GM21576 (cell line): ENCODE data around the gene ENTHD1.
"Not testable (repeated sequence)": the region's sequence is repeated elsewhere in the genome, so short reads cannot be mapped to it uniquely, and the experiment has no call there.

Experiments used
- ATAC-seq: cut with Tn5 transposase; IDR thresholded peaks from one replicate; pipeline ENCODE4 v1.9.1; 2021; ENCODE audit warnings: mild to moderate bottlenecking, moderate library complexity; ENCODE audit not compliant: unreplicated experiment

The ENTHD1 gene

DNA sequence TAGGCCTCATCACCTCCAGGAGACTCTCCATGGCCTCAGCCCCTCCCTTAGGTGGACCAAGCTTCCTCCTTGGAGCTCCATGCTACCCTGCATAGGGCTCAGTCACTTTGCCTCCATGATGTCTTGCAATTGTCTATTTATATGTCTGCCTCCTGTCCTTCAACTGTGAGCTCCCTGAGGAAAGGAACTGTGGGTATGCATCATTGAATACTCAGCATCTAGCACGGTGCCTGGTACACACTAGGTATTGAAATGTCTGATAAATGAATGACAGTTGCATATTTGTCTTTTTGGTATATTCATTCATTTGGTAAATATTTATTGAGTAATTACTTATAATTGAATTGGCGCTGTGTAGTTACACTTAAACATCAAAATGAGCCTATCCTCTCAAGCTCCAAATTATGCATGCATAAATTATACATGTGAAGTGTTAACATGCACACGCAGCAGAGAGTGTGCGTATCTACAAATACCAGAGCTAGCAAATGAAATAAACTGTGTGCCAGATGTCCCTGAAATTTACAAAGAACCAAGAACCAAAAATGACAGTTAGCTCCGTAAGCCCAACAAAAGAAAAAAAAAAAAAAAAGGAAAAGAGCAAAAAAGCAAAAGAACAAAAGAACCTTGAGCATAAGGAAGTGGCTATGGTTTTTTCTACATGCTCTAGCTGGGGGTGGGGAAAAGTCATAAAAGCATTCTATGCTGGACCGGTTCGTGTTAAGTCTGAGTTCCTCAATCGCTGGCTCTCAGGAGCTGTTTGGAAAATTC lies 32.5 kb upstream of the ENTHD1 start:
- no peak for ATAC-seq

DNA sequence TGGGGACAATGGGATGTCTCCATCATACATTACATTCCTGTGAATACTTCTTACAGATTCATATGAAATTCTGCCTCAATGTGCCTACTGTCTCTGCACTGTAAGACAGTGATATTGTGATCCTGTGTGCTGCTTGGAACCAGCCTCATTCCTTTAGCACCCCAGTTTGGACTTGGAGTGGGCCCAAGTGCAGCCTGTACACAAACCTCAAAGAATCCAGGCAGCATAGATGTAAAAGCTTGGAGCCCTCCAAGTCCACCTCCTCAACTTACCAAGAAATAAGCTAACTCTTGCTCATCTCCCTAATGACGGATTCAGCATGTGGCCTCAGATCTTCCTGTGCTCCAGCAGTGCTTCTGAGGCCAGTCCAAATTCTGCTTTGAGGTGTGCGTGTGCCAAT lies 31.7 kb upstream of the ENTHD1 start:
- no peak for ATAC-seq

DNA sequence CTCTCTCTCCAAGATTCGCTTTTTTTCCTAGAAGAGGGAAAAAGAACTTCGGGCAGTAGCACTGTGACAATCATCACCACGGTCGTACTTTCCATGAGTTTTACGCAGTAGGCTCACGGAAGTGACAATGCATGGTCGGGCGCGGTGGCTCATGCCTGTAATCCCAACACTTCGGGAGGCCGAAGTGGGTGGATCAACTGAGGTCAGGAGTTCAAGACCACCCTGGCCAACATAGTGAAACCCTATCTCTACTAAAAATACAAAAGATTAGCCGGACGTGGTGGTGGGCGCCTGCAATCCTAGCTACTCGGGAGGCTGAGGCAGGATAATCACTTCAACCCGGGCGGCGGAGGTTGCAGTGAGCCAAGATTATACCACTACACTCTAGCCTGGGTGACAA lies 30.7 kb upstream of the ENTHD1 start:
- no peak for ATAC-seq

DNA sequence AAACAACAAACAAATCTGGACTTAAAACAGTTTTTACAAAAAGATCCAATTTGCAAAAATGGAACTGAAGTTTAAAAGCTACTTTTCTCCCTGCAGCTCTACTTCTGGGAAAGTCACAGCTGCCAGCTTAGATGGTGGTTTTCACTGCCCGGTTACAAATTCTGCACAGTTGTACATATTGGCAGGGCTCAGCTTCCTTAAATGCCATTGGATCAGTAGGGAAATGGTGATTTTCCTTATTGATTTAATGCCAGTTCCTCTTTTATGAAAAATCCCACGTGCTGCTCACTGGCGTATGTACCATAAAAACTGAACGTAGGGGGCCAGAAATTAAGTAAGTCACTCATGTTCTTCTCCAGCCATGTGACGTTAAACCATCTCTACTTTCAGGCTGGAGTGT lies 30.1 kb upstream of the ENTHD1 start:
- ATAC-seq, result no peak

DNA sequence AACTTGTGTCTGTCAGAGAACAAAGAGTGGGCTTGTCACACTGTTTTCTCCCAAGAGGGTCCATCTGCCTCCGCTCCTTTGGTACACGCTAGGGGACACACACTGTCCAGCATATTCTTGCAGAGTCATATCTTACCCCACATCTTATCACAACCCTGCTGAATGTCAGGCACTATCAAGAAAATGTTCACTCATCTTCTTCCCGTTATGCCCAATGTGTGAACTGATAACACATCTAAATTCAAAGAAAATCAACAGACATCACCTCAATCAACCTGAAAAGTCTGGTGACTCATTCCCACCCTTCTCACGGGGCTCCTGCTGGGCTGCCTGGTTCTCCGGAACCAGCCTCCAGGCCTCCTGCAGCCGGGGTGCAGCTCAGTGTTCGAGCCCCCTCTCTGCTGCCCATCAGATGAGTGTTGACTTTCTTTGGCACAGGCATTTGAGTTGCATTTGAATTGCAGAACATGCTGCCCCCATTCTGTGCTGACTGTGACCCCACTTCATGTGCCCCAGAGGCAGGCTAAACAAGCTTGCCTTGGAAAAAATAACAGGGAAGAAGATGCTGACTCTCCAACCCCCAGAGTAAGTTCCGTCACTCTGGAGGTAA lies 26.7 kb upstream of the ENTHD1 start:
- no peak for ATAC-seq

DNA sequence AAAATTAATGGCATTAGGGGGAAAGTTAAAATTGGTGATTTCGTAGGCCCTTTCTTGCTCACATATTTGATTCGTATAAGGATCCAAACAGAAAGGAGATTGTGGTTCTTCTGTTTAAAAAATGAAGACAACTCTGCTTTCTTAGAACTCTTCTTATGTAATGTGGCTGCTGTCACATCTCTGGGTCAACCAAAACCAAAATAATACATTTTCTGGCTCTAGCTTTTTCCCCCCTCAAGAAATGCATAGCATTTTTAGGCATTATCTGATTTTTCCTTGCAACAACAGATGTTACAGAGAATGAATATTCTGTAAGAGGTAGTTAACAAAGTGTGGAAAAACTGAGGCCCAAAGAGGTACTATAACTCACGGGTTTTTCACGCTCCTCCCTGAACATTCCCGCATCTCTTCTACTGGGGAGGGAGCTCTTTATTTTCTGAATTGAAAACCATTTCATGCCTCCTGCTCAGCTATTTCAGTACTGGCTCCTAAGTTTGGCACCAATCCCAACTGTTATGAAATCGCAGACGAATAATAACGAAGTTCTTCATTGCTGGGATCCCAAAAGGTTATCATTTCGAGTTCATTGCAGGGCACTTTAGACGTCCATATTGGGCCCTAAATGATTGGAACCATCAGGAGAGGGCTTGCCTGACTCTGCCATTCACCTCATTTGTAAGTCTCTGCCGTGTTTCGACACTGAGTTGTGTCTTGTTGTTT lies 24.4 kb upstream of the ENTHD1 start:
- ATAC-seq, result no peak

DNA sequence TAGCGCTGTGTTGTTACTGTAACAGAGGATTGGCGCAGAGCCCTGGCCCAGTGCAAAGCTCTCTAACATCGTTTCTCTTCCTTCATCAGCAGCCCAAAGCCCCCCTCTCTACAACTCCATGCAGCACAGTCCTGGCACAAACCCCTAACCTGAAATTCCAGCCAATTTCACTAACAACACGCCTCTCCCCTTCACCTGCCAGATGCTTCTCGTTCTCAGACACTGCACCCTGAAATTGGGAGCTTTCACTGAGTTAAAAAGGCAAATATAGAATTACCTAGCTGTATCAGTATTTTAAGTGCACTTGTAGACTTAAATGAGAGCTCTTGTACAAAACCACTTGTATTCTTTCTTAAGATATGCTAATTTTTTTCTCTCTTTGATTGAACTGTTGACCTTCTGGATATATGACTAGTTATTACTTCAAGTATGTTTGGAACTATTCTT lies 23.7 kb upstream of the ENTHD1 start:
- ATAC-seq, result no peak

DNA sequence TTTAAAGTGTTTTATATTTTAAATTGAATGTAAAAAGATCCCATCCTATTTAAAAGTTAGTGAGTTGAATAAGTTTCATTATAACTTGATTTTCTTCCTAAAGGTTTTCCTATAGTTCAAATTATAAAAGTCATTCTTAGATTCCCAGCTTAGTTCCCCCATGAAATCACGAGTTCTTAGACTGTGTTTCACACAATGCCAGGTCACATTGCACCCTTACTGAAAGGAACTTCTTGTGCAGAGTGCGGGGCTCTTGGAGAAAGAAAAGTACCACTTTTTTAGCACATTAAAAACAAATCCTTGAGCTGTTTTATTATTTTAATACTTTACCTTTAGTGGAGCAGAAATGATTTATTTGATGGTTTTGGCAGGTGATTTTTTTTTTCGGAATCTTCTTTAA lies 22.9 kb upstream of the ENTHD1 start:
- no peak for ATAC-seq

DNA sequence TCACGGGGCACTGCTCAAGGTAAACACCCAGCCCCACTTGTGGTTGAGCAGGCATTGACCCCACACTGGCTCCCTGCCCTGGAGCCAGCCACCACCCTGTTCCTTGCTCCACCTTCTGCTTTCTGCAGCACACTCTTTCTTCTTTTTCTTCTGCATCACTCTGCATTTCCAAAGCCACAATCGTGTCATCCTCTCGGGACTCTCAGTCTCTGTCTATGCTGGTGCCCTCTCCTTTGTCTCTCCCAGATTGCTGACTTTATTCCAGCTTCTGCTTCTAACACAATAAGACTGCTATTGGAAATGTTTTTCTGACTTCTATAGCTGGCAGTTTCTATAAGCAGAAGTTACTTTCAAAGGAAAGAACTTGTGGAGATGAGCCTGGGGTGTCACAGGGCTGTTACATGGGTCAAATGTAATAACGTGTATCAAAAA lies 21.8 kb upstream of the ENTHD1 start:
- no peak for ATAC-seq

DNA sequence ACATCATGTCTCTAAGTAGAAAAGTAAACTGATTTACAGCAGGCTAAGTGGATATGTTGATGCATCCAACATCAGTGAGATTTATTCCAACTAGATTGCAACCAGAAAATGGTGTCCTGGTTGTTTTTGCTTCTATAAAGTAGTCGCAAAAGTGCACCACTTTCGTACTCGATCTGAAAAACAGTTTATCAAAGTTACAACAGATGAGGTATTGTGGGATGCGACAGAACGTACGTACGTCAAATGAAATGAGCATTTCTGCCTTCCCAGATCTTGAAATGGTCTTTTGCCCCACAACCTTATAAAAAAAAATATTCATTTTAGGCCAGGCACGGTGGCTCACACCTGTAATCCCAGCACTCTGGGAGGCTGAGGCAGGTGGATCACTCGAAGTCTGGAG lies 21.0 kb upstream of the ENTHD1 start:
- ATAC-seq, result no peak

DNA sequence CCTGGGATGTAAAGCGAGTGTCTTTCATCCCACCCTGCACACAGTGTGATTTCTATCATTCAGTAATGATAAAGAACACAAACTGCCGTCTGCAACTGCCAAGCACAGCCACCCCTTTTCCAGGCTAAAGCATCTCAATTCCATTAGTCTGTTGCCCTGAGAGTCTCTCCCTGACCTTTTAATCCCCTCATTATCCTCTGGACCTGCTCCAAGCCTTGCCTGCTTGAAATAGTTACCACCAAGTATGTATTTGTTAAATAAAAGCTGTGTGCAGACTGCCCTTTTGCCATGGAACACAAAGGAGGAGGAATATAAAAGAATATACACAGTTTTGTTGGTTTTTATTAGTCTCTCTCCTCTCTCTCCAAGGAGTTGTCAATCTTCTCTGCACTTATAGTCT lies 20.3 kb upstream of the ENTHD1 start:
- ATAC-seq, result no peak

DNA sequence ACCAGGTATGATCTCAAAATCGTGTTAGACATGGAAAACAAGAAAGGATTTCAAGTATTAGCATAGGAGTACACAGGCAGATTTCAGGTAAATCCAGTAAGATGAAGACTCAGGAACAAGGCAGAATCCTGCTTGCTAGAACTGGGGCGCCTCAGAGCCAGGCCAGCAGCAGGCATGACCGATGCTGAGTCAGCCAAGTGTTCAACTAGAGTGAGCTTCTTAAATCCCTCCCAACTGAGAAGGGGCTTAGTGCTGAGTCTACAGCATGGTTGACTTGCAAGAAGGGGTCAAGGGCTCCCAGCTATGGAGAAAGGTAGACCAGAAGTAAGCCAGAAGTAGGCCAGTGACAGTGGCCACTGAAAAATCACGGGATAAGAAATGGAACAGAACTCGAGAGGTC lies 19.8 kb upstream of the ENTHD1 start:
- ATAC-seq, result no peak

DNA sequence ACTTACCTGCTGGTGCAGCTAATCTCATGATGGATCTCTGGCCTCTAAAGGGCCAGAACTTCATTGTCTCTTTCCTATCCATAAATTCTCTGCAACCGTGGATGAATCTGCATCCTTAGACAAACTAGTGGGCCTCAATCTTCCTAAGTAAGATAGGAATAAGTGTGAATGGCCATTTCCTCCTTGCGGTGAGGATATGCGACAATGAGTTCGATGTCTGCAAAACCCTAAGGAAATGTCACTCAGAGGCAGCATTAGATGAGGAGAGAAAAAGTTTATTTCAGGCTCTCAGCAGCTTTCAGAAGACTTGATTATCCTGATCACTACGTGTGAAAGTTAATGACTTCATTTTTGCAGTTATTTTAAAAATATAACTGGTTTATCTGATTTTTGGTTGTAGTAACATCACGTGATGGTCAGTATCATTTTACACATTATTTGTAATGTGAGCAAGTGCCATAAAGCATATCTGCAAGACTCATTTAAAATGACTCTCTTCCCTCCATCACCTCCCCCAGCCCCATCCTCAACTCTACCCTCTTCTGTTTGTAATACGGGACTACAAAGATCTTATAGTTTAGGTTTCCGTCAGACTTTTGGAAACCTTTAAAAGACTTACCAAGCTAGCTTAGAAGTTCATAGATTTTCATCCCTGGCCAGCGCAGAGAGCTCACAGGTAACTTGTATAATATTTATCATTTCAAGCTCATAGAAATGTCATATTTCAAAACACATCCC lies 17.5 kb upstream of the ENTHD1 start:
- ATAC-seq, result no peak

DNA sequence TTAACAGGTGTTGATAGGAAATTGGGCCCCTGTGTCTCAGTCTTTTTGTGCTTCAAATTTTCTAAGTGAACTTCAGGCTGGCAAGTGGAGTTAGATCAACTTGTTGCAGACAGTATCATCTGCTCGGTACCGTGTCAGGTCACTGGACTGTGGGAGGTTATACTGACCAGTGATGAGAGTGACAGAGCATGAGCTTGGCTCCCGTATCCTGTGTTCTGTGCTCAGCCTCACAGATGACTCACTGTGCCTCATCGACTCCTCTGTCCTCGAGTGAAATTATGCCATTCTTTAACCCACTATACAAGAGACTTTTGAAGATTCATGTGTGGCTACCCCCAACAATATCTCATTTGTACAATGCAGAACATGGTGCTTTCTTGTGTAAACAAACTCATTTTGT lies 15.2 kb upstream of the ENTHD1 start:
- ATAC-seq, result no peak

DNA sequence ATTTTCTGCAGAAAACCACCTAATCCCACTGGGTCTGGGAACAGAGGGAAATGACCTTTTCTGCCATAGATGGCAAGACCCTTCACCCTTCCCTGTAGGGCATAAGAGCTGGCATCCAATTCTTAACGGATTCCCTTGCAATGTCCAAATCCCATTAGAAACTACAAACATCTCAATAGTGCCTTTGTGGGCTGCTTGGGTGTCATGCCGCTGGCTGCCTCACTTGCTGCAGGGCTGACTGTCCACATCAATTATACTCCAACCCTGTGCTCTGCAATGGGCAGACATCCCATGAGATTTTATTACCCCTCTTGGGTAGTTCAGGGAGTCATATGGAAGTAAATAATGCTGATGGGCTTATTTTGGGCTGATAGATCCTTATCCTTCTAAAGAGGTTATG lies 14.6 kb upstream of the ENTHD1 start:
- no peak for ATAC-seq

DNA sequence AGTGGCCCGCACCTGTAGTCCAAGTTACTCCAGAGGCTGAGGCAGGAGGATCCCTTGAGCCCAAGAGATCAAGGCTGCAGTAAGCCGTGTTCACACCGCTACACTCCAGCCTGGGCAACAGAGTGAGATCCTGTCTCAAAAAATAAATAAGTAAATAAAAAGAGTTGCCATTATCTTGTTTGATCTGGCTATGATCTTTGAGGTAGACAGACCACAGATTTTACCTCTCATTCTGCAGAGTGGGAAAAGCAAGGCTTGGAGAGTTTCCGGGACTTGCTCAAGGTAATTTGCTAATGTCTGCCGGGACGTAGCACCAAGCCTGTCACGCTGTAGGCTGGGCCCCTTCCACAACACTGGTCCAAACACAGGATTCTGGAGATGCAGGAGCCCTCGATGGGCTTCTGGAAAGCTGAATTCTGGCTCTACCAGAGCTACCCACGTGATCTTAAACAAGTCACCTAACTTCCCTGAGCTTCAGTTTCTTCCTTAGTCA lies 14.1 kb upstream of the ENTHD1 start:
- no peak for ATAC-seq

DNA sequence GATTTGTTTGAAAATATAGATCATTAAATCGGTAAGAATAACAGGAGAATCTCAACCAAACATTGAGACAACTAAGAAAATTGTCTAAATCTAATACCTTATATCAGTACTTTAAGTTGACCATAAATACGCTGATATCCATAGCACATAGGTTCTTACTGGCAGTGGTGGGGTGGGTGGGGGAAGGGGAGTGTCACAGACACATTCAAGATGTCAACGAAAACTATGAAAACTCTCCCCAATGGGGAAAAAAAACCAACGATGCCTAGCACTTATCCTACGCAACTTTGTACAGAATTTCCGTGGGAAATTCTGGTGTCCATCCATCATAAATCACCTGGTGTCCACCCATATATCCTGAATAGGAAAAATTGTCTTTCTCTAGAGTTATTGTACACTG lies 13.5 kb upstream of the ENTHD1 start:
- no peak for ATAC-seq

DNA sequence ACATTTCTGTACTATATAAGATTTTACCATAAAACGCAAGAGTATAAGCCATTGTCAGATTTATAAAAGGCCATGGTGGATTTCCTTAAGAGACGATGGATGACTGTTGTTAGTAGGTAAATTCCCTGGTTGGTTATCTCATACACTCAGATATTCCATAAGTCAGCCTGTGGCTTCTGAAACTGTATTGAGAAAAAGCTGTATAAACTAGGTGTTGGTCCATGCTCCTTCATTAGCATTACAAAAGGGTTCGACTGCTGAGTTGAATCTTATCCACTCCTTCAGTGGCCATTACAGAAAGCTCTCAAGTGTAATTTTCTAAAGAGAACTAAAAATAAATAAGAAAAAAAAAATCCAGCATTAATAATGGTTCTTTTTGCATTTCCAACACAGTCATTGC lies 12.6 kb upstream of the ENTHD1 start:
- no peak for ATAC-seq

DNA sequence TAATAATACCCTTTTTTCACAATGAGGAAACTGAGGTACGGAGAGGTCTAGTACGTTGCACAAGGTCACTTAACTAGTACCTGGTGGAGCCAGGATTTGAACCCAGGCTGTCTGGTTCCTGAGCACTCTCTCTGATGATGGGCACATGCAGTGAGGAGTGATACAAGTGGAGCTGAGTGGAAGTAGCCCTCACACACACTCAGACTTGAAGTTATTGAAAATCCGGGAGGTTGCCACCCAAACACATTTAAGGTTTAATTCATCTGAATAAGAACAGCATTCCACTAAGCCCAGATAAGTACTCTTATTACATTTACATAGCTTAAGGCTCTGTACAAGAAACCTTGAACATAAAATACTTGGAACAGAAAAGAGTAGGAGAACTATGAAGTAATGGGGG lies 12.1 kb upstream of the ENTHD1 start:
- ATAC-seq, result no peak

DNA sequence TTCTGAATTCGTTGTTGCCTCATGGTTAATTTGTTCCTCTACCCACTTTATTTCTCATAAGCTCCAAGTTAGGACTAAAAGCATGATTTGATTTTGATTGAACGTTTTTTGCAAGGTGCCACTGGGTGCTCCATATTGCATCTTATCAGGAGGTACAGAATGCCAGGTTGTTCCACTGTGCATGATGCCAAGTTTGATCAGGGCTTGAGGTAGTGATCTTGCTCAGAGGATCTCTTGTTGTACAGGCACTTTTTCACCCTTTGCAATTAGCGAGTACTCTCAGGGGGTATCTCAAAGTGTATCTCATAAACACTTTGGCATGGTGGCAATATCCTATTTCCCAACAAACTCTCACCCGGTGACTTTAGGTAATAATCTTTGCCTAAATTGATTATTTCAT lies 11.3 kb upstream of the ENTHD1 start:
- ATAC-seq, result no peak

DNA sequence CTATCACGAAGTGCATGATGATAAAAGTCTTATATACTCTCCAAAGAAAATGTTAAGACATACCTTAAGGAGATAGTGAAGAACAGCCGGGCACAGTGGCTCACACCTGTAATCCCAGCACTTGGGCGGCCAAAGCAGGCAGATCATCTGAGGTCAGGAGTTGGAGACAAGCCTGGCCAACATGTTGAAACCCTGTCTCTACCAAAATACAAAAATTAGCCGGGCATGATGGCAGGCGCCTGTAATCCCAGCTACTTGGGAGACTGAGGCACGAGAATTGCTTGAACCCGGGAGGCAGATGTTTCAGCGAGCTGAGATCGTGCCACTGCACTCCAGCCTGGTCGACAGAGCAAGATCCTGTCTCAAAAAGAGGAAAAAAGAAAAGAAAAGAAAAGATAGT lies 10.5 kb upstream of the ENTHD1 start:
- not testable (repeated sequence) for ATAC-seq
